Measurements from ENCODE around the gene ENGASE.

The ENGASE gene

GRCh38 chr17:79131701-79132100, 57.1 kb downstream of the ENGASE start:
- ChIA-PET POLR2A (ENCODE audit: low non-redundant PET) (no interaction called here), CTCF (interaction anchor here (0.6 kb wide), 1 partner anchor 43 kb away, joined by 4 read pairs; no protein-coding TSS in a partner anchor)
- no peak overlapping the region for H3K27ac ChIP-seq
- no peak for TF ChIP-seq CTCF (conservative IDR thresholded peaks at IDR 0.05; ENCODE audit: low read depth)
- no peak for DNase-seq (ENCODE audit: low spot score)

GRCh38 chr17:79132271-79133064, 57.8 kb downstream of the ENGASE start:
- no peak overlapping the region for H3K27ac ChIP-seq
- no peak for TF ChIP-seq CTCF (conservative IDR thresholded peaks at IDR 0.05; ENCODE audit: low read depth)
- POLR2A ChIA-PET (ENCODE audit: low non-redundant PET): no interaction called here
- CTCF ChIA-PET: interaction anchor here (0.6 to 0.9 kb wide), 2 partner anchors 43 to 45 kb away, joined by 3 to 4 read pairs; no protein-coding TSS in a partner anchor
- DNase-seq (ENCODE audit: low spot score): no peak

- ChIA-PET CTCF (interaction anchor here (0.9 kb wide), 1 partner anchor 46 kb away, joined by 3 read pairs; no protein-coding TSS in a partner anchor), POLR2A (ENCODE audit: low non-redundant PET) (no interaction called here)
- H3K27ac ChIP-seq: no peak overlapping the region
- TF ChIP-seq CTCF (conservative IDR thresholded peaks at IDR 0.05; ENCODE audit: low read depth): no peak
- DNase-seq (ENCODE audit: low spot score): no peak
These were observed 58.6 kb downstream of the ENGASE start for GRCh38 chr17:79133214-79133613.

GRCh38 chr17:79133985-79134384, 59.4 kb downstream of the ENGASE start:
- ChIA-PET CTCF (no interaction called here), POLR2A (ENCODE audit: low non-redundant PET) (no interaction called here)
- TF ChIP-seq CTCF (conservative IDR thresholded peaks at IDR 0.05; ENCODE audit: low read depth): no peak
- no peak overlapping the region for H3K27ac ChIP-seq
- DNase-seq (ENCODE audit: low spot score): no peak

GRCh38 chr17:79135011-79135410, 60.4 kb downstream of the ENGASE start:
- H3K27ac ChIP-seq: no peak overlapping the region
- POLR2A ChIA-PET (ENCODE audit: low non-redundant PET): no interaction called here
- CTCF ChIA-PET: no interaction called here
- no peak for TF ChIP-seq CTCF (conservative IDR thresholded peaks at IDR 0.05; ENCODE audit: low read depth)
- DNase-seq (ENCODE audit: low spot score): no peak

- CTCF ChIA-PET: interaction anchor here (0.6 kb wide), 1 partner anchor 28 kb away, joined by 3 read pairs; no protein-coding TSS in a partner anchor
- POLR2A ChIA-PET (ENCODE audit: low non-redundant PET): no interaction called here
- no peak for TF ChIP-seq CTCF (conservative IDR thresholded peaks at IDR 0.05; ENCODE audit: low read depth)
- DNase-seq (ENCODE audit: low spot score): no peak
- H3K27ac ChIP-seq: no peak overlapping the region
These were observed 61.2 kb downstream of the ENGASE start for GRCh38 chr17:79135628-79136405.
